Glutamatergic neuron (in vitro differentiated cells): ENCODE data around the gene EPS8. TPM values are rescaled to one million over a fixed set of nuclear protein-coding genes. Genes with fewer than 3 reads are reported as not detected.

Experiments
- DNase-seq: peaks from one replicate; pipeline ENCODE4 v3.0.0; 2022
- H3K27ac Mint-ChIP-seq: one replicate; pipeline ENCODE4 v1.8.0; 2020; ENCODE audit warnings: mild to moderate bottlenecking, mixed read lengths, inconsistent platforms; ENCODE audit not compliant: unreplicated experiment
- H3K27me3 Mint-ChIP-seq: one replicate; pipeline ENCODE4 v1.8.0; 2020; ENCODE audit warnings: mild to moderate bottlenecking, moderate library complexity, mixed read lengths, inconsistent platforms; ENCODE audit not compliant: unreplicated experiment
- H3K36me3 Mint-ChIP-seq: one replicate; pipeline ENCODE4 v1.8.0; 2020; ENCODE audit warnings: mild to moderate bottlenecking, mixed read lengths, inconsistent platforms; ENCODE audit not compliant: unreplicated experiment
- H3K4me1 Mint-ChIP-seq: one replicate; pipeline ENCODE4 v1.8.0; 2020; ENCODE audit warnings: mild to moderate bottlenecking, low read depth, mixed read lengths, inconsistent platforms; ENCODE audit not compliant: unreplicated experiment
- H3K4me3 Mint-ChIP-seq: one replicate; pipeline ENCODE4 v1.8.0; 2020; ENCODE audit warnings: mild to moderate bottlenecking, mixed read lengths, inconsistent platforms; ENCODE audit not compliant: unreplicated experiment
- H3K9me3 Mint-ChIP-seq: one replicate; pipeline ENCODE4 v1.8.0; 2020; ENCODE audit warnings: mild to moderate bottlenecking, moderate library complexity, mixed read lengths, inconsistent platforms; ENCODE audit not compliant: unreplicated experiment
- total RNA-seq: library from RNA; stranded (reverse); fragmentation: NEBNext Ultra II Directional; extraction: Animal tissue kit (Norgen Biotek cat#: 25700); gene quantifications from one replicate; pipeline ENCODE4 v1.2.1, GENCODE V29; 2021; ENCODE audit not compliant: unreplicated experiment
- TF ChIP-seq, protein P1 (sequence below): fragments of 200-600 bp; sonication (generic); IDR thresholded peaks from one replicate; pipeline ENCODE4 v1.5.0; 2021; ENCODE audit not compliant: partially characterized antibody, unreplicated experiment

The EPS8 gene
- total RNA-seq, 1 donor from 2014 or later = 4.3 TPM

DNA sequence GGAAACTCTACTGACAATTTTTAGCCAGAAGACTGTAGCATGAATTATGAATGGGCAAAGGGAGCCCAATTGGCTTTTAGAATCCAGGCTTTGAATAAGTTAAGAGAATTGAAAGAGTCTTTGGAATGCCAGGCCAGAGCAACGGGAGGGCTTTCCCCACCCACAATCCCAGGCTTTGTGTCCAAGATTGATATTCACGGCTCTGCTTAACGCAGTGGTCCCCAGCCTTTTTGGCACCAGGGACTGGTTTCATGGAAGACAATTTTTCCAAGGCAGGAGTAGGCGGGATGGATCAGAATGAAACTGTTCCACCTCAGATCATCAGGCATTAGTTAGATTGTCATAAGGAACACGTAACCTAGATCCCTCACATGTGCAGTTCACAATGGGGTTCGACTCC, 79.6 kb downstream of the EPS8 start:
- H3K9me3 Mint-ChIP-seq = no peaks in the 10 kb centered on the region
- no peak overlapping the region for H3K4me3 Mint-ChIP-seq
- TF ChIP-seq, protein P1, sequence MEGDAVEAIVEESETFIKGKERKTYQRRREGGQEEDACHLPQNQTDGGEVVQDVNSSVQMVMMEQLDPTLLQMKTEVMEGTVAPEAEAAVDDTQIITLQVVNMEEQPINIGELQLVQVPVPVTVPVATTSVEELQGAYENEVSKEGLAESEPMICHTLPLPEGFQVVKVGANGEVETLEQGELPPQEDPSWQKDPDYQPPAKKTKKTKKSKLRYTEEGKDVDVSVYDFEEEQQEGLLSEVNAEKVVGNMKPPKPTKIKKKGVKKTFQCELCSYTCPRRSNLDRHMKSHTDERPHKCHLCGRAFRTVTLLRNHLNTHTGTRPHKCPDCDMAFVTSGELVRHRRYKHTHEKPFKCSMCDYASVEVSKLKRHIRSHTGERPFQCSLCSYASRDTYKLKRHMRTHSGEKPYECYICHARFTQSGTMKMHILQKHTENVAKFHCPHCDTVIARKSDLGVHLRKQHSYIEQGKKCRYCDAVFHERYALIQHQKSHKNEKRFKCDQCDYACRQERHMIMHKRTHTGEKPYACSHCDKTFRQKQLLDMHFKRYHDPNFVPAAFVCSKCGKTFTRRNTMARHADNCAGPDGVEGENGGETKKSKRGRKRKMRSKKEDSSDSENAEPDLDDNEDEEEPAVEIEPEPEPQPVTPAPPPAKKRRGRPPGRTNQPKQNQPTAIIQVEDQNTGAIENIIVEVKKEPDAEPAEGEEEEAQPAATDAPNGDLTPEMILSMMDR = no peak
- H3K36me3 Mint-ChIP-seq = no peaks in the 10 kb centered on the region
- no peak overlapping the region for H3K27ac Mint-ChIP-seq
- H3K27me3 Mint-ChIP-seq = no peaks in the 10 kb centered on the region
- no peaks in the 10 kb centered on the region for H3K4me1 Mint-ChIP-seq
- DNase-seq = no peak

DNA sequence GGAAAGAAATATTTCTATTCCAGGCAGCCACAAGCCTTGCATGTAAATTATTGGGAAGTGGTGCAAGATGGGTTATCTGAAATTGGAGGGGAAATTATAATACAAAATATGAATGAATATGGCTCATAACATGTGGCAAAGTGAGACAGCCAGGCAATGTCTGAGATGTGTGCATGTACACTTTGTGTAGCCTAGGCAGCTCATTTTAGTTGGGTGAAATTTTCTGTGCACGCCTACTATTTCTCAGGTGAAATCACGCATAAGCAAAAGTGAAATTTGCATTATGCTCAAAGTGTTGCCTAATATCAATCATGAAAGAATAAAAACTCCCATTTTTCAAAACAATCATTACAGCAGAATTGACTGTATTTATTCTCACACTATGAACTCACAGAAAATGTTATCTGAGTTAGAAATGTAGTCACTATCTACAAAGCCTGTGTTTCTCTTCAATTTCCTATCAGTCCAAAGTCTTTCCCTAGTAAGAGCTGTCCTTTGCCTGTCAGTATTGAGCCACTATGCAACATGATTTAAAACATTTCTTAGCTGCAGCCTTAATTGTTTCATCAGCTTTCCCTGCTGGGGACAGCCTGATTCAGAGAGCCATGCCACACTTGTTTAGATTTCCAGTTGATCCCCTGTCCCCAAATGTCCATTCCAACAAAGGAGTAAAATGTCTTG, 80.7 kb downstream of the EPS8 start:
- DNase-seq = no peak
- Mint-ChIP-seq H3K4me3 (no peak overlapping the region), H3K4me1 (no peaks in the 10 kb centered on the region), H3K27me3 (no peaks in the 10 kb centered on the region), H3K36me3 (no peaks in the 10 kb centered on the region), H3K9me3 (no peaks in the 10 kb centered on the region), H3K27ac (no peak overlapping the region)
- TF ChIP-seq, protein P1 = no peak

DNA sequence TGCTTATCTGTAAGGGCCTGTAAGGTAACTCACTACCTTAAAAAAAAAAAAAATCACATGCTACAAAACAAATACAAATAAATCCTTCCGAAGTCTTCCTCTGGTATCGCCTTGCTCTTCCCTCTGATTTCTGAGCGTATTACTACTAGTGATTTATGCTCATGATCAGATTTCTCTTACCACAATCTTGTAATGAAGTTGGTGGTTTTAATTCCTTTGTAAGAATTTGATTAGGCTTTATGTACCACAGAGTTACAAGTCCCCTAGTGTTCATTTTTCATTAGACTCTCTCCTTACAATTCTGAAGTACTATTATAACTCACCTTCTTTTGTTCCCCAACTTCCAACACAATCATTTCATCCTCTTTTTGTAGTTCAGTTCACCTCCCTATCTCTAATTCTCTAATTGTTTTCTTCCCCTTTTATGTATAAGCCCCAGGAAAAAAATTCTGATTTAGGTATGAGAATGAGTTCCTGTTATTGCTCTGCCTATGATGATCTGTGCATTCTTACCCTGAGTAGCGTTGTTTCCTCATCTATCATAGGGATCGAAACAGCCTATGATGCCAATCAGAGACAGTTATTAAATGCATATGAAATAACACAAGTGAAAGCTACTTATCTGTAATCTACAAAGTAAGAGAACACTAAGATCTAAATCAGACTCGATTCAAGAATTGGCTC, 81.5 kb downstream of the EPS8 start:
- Mint-ChIP-seq H3K4me1 (no peaks in the 10 kb centered on the region), H3K27me3 (no peaks in the 10 kb centered on the region), H3K36me3 (no peaks in the 10 kb centered on the region), H3K27ac (no peak overlapping the region), H3K4me3 (no peak overlapping the region), H3K9me3 (no peaks in the 10 kb centered on the region)
- no peak for DNase-seq
- TF ChIP-seq, protein P1 = no peak

DNA sequence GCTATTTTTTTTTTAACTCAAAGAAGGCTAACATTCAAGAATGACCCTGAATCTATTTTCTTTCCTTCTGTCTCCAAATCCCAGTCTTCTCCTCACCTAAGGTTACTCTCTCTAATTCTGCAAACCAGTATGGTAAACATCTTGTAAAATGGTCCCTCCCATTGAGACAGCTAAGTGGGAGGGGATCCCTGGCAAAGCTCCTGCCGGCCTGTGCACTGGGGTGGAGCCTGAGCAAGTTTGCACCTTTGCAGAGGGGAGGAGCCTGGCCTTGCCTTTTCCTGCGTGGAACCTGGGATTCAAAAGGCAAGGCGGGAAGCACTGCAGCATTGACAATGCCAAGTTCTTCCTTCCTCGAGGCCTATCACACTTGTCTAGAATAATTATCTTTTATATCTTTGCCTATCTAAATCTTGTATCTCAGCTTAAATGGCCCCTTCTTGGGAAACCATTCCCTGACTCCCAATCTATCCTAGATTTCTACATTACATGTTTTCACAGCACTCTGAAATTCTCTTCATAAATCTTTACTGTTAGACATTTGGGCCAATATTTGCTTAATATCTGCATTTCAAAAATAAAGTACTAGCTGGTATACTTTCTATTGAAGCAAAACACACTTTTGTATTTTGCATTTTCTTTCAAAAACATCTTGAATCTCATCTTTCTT, 83.0 kb downstream of the EPS8 start:
- H3K4me3 Mint-ChIP-seq = no peak overlapping the region
- no peak overlapping the region for H3K27ac Mint-ChIP-seq
- no peak for DNase-seq
- no peaks in the 10 kb centered on the region for H3K4me1 Mint-ChIP-seq
- no peaks in the 10 kb centered on the region for H3K27me3 Mint-ChIP-seq
- TF ChIP-seq, protein P1 = no peak
- H3K36me3 Mint-ChIP-seq = no peaks in the 10 kb centered on the region
- H3K9me3 Mint-ChIP-seq = no peaks in the 10 kb centered on the region

DNA sequence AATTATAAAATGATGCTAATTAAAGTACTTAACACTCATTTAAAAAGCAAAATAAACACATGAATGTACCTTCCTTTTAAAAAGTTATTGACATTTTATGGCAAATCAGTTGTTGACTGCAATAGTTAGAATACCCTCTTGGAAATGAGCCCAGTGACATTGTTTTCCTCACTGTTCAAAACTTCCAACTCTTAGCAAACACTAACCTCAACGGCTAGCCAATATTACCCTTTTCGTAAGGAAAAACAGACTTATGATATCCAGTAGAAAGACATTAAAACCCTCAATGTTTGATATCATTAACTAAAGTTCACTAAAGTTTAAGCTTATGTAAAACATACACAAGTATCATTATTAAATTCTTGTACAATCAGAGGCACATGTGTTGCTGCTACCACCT, 83.6 kb downstream of the EPS8 start:
- H3K4me3 Mint-ChIP-seq = no peak overlapping the region
- no peaks in the 10 kb centered on the region for H3K9me3 Mint-ChIP-seq
- H3K27me3 Mint-ChIP-seq = no peaks in the 10 kb centered on the region

More for the DNA sequence above, 83.6 kb downstream of the EPS8 start:
- Mint-ChIP-seq H3K36me3 (no peaks in the 10 kb centered on the region), H3K27ac (no peak overlapping the region), H3K4me1 (no peaks in the 10 kb centered on the region)
- no peak for DNase-seq
- TF ChIP-seq, protein P1 = no peak
